GM18505 (cell line): Measurements from ENCODE around the gene ULK4.
"Not testable (repeated sequence)": the region's sequence is repeated elsewhere in the genome, so short reads cannot be mapped to it uniquely, and the experiment has no call there.

ENCODE experiments used
- ATAC-seq: cut with Tn5 transposase; IDR thresholded peaks from one replicate; pipeline ENCODE4 v1.9.1; 2021; ENCODE audit not compliant: unreplicated experiment
- POLR2A ChIP-seq: IDR thresholded peaks from 4 replicates; pipeline ENCODE4 v1.6.1; 2011; ENCODE audit warnings: borderline replicate concordance; ENCODE audit not compliant: insufficient read depth, insufficient read length; ENCODE audit errors: extremely low read depth

ULK4 gene

DNA sequence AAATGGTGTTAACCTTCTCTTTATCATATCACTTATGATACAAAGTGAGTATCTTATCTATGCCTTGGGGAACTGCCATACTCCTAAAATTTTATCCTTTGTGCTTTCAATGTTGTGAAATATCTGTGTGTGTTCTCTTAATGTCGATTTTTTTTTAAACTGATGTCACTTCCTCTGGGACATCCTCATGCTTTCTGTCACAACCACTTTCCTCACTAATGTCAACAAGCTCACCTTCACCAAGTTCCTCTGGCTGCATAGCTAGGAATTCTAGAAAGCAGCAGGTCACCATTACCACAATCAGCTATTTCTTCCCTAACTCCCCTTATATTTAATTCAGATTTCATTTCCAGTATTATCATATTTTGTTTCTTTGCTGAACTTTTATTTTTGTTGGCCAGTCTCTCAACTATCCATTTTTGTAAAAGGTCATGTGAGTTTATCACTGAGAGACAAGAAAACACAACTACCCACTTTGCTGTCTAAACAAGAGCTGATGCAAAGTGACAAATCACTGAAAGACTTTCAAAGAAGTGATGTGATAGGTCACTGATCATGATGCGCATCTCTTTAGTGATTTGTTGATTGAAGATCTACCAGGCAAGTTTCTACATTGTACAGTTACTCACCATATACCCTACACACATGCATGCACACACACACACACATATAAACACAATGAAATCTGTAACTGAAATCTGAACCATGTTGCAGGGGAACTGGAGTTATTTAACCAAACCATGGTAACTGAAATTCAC is 369.0 kb downstream of the ULK4 start:
- ATAC-seq: no peak
- TF ChIP-seq POLR2A: no peak

DNA sequence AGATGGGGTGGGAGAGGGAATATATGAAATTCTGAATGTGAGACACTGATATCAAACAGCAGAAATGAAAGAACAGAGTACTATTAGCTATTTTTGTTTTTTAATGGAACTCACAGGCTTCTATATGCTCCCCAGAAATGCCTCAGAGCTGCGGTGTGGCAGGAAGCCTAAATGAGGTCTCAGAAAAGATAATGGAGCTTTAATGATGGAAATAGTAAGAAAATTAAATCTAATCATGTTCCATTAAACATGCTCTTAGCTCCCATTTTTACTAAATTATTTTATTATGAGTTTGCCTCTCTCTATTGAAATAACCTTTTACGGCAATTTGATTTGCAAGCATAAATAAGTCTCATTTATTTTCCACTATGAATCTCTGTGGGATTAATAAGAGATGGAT is 378.9 kb downstream of the ULK4 start:
- ATAC-seq: no peak

GRCh38 chr3:41581700-41582099 is 380.2 kb downstream of the ULK4 start:
- no peak for TF ChIP-seq POLR2A
- peak; percentile 99 for ATAC-seq

More for the DNA sequence above, 378.9 kb downstream of the ULK4 start:
- TF ChIP-seq POLR2A: no peak

DNA sequence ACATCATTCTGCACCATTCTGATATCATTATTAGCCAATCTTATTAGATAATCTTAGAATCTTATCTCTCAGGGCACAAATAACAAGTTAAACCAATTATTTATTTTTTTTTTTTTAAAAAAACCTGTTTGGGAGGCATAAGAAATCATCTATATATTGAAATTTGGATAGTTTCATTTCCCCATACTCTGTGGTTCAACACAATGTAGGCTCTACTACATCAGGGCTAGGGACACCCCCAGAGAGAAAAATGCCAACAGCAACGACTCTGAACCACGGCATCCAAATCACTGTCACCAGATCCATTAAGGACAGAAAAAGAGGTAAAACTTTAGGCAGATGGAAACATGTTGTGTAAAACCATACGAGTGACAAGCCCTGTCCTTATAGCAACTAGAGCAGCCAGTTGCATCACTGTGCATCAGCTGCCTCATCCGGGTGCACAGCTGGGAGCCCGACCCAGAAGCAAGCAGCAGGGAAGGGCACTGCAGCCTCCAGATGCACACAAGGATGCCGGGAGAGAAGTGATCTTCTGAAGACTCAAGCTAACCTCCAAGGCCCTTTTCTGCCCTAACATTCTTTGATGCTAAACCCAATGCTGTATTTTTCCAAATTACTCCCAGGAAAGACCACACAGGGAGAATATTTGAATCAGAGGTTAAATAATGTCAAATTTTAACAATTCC is 381.5 kb downstream of the ULK4 start:
- no peak for ATAC-seq
- no peak for TF ChIP-seq POLR2A

GRCh38 chr3:41579861-41580260 is 382.0 kb downstream of the ULK4 start:
- no peak for TF ChIP-seq POLR2A
- no peak for ATAC-seq

- TF ChIP-seq POLR2A: no peak
- no peak for ATAC-seq
These were observed 383.1 kb downstream of the ULK4 start for GRCh38 chr3:41578798-41579197.

DNA sequence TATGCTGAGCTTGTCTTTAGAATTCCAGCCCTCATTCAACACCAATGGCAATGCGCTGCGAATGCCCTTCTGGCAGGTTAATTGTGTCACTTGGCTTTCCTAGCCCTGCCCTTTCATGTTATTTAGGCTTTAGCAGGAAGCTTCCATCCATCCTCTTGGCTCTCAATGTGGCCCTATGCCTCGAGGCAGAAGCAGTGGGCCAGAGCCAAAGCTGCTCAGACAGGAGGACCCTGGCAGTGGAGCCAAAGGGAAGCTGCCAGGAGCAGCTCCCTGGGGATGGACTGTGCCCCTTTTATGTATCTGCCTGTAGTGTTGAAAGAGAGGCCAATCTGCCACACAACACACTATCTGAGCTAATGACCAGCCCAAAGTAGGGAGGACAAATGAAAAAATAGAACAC is 386.2 kb downstream of the ULK4 start:
- no peak for ATAC-seq
- TF ChIP-seq POLR2A: no peak

DNA sequence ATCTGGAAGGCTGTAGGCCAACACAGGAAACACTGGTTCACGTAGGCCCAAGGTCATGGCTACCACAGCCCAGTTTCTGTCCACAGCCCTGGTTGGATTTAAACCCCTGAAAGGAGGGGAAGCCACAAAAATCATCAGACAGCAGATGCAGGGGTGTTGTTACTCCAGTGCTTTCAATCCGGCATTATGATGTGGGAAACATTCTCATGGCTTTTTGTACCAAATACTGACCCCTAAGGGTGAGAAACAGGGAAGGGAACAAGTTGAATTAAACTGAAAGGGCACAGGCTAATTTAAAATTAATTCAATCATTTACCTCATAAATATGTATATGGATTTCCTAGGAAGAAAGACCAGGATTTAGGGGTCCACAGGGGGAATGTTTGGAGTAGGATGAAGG is 387.0 kb downstream of the ULK4 start:
- no peak for ATAC-seq
- no peak for TF ChIP-seq POLR2A

DNA sequence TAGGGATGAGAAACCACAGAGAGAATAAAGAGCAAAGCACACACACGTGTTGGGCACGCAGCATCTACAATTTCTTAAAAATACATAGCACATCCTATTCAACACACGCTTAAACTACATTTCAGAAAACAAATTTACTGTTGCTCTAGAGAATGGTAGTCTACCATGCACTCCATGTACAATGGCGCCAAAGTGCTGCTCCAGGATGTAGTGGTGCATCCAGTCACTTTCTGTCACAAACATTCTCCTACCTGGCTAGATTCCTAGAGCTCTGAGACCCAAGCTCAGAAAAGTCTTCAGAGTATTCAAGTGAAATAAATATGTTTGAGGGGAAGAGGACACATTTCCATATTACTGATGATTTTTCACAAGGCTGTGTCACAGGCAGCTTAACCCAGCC is 388.3 kb downstream of the ULK4 start:
- TF ChIP-seq POLR2A: no peak
- no peak for ATAC-seq

DNA sequence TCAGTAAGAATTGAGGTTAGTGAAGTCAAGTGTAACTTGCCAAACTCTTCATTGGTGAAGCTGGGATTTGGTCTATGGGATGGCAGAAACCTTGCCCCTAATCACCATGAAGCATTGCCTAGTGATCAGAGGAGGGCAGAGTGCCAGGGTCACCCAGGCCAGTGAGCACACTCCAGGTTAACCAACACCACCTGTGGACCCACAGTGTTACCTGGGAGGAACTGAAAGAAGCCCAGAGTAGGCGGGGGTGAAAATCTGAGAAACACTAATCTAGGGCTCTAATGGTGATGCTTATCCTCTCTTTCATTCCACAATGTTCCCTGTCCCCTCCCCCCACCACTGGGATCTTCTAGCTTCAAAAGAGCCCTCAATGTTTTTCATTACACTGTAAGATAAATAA is 389.8 kb downstream of the ULK4 start:
- TF ChIP-seq POLR2A: no peak

DNA sequence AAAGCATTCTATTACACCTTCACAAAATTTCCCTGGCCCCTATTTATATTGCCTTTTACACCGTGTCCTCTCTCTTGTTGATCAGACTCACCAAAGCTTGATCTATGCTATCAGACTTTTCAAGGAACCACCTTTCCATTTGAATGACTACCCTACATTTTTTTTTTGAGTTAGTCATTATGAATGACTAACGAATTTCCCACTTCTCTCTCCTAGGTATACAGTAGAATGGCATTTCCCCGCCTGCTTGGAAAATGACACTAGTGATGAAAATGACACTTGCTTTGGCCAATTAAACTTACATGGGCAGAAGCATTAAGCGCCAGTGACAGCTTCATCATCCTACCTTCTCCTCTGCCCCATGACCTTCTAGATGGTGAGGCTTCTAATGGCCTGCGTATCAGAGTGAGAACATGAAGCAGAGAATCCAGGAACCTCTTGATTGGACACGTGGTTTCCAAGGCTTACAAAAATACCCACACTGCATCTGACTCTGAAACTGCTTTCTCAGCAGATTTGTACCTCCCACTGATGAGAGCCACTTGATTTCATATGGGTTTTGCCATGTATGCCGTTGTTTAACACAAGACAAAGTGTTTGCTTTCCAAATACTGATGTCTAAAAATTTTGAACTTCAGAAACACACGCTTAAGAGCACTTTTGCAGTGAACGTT is 392.1 kb downstream of the ULK4 start:
- no peak for ATAC-seq
- no peak for TF ChIP-seq POLR2A

More for the DNA sequence above, 389.8 kb downstream of the ULK4 start:
- ATAC-seq: peak; percentile 50

DNA sequence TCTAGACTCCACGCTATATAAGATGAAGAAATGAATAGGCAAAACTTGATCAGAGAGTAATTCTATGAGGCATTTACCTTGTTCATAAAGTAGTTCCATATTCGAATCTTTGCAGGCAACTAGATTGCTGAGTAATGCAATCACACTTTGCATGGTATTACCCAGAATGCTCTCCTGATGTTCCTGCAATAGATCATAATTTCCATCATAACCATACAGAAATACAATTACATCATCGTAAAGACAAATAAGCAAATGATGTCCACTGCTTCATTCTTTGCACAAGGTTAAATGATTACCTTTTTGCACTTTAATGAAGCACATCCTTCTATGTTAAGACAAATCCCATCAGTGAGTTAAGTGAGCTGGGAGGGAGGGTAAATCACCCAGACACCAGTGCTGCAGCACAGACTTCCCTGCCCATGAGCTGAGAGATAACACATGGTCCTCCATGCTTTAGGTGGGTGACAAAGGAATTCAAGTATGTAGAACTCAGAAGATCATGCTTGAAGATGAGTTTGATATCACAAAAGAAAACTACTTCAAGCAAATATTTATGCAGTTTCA is 395.9 kb downstream of the ULK4 start:
- no peak for TF ChIP-seq POLR2A
- ATAC-seq: no peak

DNA sequence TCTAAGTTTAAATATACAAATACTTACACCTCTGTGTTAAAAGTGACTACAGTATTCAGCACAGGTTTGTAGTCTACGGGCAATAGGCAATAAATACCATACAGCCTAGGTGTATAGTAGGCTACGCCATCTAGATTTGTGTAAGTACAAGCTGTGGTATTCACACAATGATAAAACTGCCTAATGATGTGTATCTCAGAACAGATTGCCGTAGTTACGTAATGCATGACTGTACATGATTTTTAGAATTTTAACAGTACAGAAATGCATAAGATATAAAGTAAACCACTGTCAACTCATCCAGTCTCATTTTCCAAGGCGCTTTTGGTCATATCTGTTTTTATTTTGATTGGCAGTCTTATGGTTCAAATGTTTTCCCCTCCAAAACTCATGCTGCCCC is 396.9 kb downstream of the ULK4 start:
- TF ChIP-seq POLR2A: no peak
- no peak for ATAC-seq

- ATAC-seq: not testable (repeated sequence)
These were observed 405.7 kb downstream of the ULK4 start for GRCh38 chr3:41556245-41556644.
